Left colon (tissue), 2 donors: ENCODE measurements around the gene ATXN7L2. TPM values are rescaled to one million over a fixed set of nuclear protein-coding genes. Genes with fewer than 3 reads are reported as not detected.

ENCODE experiments used
- ATAC-seq: fragments of 200-7000 bp; cut with Tn5 transposase; one replicate; pipeline ENCODE4 v1.9.1; 2020; ENCODE audit warnings: mild to moderate bottlenecking, moderate library complexity
- DNase-seq, 2 donors: peaks; one replicate each; pipeline ENCODE4 v3.0.0-alpha.2; 2020
- intact Hi-C, 2 donors: fragments of 100-400 bp; cut with DNase I in 1 of 2; cut with micrococcal nuclease in 1 of 2; formaldehyde crosslinking; loops; one replicate each; pipeline versions ENCODE4 v1.11.2 to v1.14.0; 2022; cut with DNase I, micrococcal nuclease
- total RNA-seq, 2 donors: library from RNA; stranded (reverse); fragmentation: NEBNext Ultra II Directional; extraction: Animal tissue kit (Norgen Biotek cat#: 25700); gene quantifications; one replicate each; pipeline ENCODE4 v1.2.1, GENCODE V29; 2021
- donor health status: DM: no; HTN: no; CAD: no.
- donor health status: DM: yes; HTN: yes; CAD: no.

The ATXN7L2 gene
- total RNA-seq, 2 donors from 2014 or later: 1.8 to 1.9 TPM

- DNase-seq: peak; percentile 70 to 80
- ATAC-seq: peak; percentile 94
- intact Hi-C loops: loop anchor here (5.0 kb wide), 3 partner anchors 35 to 265 kb away; partner anchors contain the start of gene CYB561D1 (in 1 of the 2)
Measured at GRCh38 chr1:109532365-109533136, 48.8 kb downstream of the ATXN7L2 start.

- intact Hi-C loops: loop anchor here (5.0 kb wide), 3 partner anchors 37 to 267 kb away; partner anchors contain the start of gene CYB561D1 (in 1 of the 2)
- ATAC-seq: no peak
Measured at GRCh38 chr1:109534307-109534858, 50.7 kb downstream of the ATXN7L2 start.

GRCh38 chr1:109535481-109535880, 51.8 kb downstream of the ATXN7L2 start:
- ATAC-seq (no peak), DNase-seq (no peak)
- intact Hi-C loops: no loop called here

More at GRCh38 chr1:109534307-109534858, 50.7 kb downstream of the ATXN7L2 start:
- no peak for DNase-seq

- ATAC-seq (no peak), DNase-seq (no peak)
- intact Hi-C loops: no loop called here
Measured at GRCh38 chr1:109535971-109536491, 52.3 kb downstream of the ATXN7L2 start.

- intact Hi-C loops: no loop called here
- DNase-seq (no peak), ATAC-seq (no peak)
Measured at GRCh38 chr1:109537450-109538178, 53.9 kb downstream of the ATXN7L2 start.

- intact Hi-C loops: no loop called here
- DNase-seq (no peak), ATAC-seq (no peak)
Measured at GRCh38 chr1:109538827-109539555, 55.3 kb downstream of the ATXN7L2 start.

GRCh38 chr1:109539676-109540075, 56.0 kb downstream of the ATXN7L2 start, which contains the start of gene GPR61:
Gene GPR61 (plus strand): TSS chr1:109539872. CDS start chr1:109543023, 3,151 bp downstream.
- intact Hi-C loops: loop anchor here in 1 of 2 donors (5.0 to 10.0 kb wide), 2 partner anchors 93 to 445 kb away; partner anchors contain the start of gene AHCYL1
- DNase-seq (no peak), ATAC-seq (no peak)

DNA sequence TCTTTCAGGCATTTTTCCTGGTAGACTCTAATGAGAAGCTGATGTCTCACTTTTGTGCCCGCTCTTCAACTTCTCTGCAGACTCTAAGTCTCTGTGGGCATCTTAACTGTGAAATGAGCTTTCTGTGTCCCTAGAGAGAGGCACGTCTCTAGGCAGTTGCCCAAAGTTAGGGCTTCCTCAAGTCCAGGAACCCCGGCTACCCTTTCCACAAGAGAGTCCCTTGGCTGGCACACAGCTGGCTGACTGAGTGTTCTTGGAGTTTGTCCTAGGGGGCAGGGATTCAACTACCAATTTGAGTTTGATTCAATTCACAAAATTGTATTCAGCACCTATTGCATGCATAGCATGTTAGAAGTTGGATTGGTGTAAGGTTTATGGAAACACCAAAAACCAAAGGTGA, 57.4 kb downstream of the ATXN7L2 start:
- ATAC-seq (no peak), DNase-seq (no peak)

More for the DNA sequence above, 57.4 kb downstream of the ATXN7L2 start:
- intact Hi-C loops: loop anchor here in 1 of 2 donors (5.0 to 10.0 kb wide), 2 partner anchors 91 to 444 kb away; partner anchors contain the start of gene AHCYL1

Other genes starting within 250 kb of the ATXN7L2 start
- 1 to 10 TPM; 3.9 to 4.5 TPM for gene CELSR2, start 234.4 kb upstream of the ATXN7L2 start, total RNA-seq
- gene PSRC1, start 200.8 kb upstream of the ATXN7L2 start, total RNA-seq: 1 to 10 TPM; 3.1 to 6.1 TPM
- not detected for gene MYBPHL, start 176.9 kb upstream of the ATXN7L2 start, total RNA-seq
- gene SORT1, start 86.0 kb upstream of the ATXN7L2 start, total RNA-seq: 100 to 1,000 TPM; 123 to 124 TPM
- gene PSMA5, start 57.5 kb upstream of the ATXN7L2 start, total RNA-seq: 10 to 100 TPM; 76.3 to 92.1 TPM
- under 1 TPM; 0.15 to 0.87 TPM for gene SYPL2, start 17.4 kb upstream of the ATXN7L2 start, total RNA-seq
- 10 to 100 TPM; 10.0 to 18.7 TPM for gene CYB561D1, start 10.2 kb downstream of the ATXN7L2 start, total RNA-seq
- 1 to 10 TPM; 3.8 to 5.6 TPM for gene AMIGO1, start 25.8 kb downstream of the ATXN7L2 start, total RNA-seq
- under 1 TPM in 1 of 2 donors, not detected in 1; 0.36 TPM for gene GPR61, start 56.0 kb downstream of the ATXN7L2 start, total RNA-seq
- gene GNAI3, start 64.7 kb downstream of the ATXN7L2 start, total RNA-seq: 1 to 10 TPM; 7.0 to 7.7 TPM
- gene GNAT2, start 135.7 kb downstream of the ATXN7L2 start, total RNA-seq: under 1 TPM in 1 of 2 donors, not detected in 1; 0.73 TPM
- gene AMPD2, start 135.9 kb downstream of the ATXN7L2 start, total RNA-seq: 10 to 100 TPM; 31.9 to 38.9 TPM
- gene GSTM4, start 172.2 kb downstream of the ATXN7L2 start, total RNA-seq: 10 to 100 TPM; 74.8 to 83.5 TPM
- gene GSTM2, start 184.2 kb downstream of the ATXN7L2 start, total RNA-seq: 10 to 100 TPM; 22.5 to 37.8 TPM
- not detected for gene GSTM1, start 203.9 kb downstream of the ATXN7L2 start, total RNA-seq
- 1 to 10 TPM in 1 of 2 donors, under 1 TPM in 1; 0.73 to 5.1 TPM for gene GSTM5, start 228.3 kb downstream of the ATXN7L2 start, total RNA-seq